Right lobe of liver (tissue), 6 donors: ENCODE measurements around the gene CD9. TPM values are rescaled to one million over a fixed set of nuclear protein-coding genes. Genes with fewer than 3 reads are reported as not detected.

Experiments
- ATAC-seq, 4 donors: fragments of 200-7000 bp; cut with Tn5 transposase; one replicate each; pipeline ENCODE4 v1.9.1; 2020; ENCODE audit warnings: mild to moderate bottlenecking in 4 of 4, moderate library complexity in 4 of 4
- DNase-seq, 3 donors: peaks; one replicate each; pipeline ENCODE4 v3.0.0-alpha.2; 2020
- H3K27ac ChIP-seq, 3 donors: fragments of 200-600 bp; one replicate each; pipeline ENCODE4 v1.8.0; 2022
- H3K27me3 ChIP-seq, 2 donors: fragments of 200-600 bp; one replicate each; pipeline ENCODE4 v1.8.0; 2022
- H3K36me3 ChIP-seq, 4 donors: fragments of 200-600 bp; sonication (generic) in 1 of 4; one replicate each; pipeline versions ENCODE4 v1.5.1 to v1.8.0; 2017 to 2022; ENCODE audit warnings: control low read depth in 1 of 4
- H3K4me1 ChIP-seq, 4 donors: fragments of 200-600 bp; sonication (generic) in 1 of 4; one replicate each; pipeline versions ENCODE4 v1.5.1 to v1.8.0; 2017 to 2022; ENCODE audit warnings: control low read depth in 1 of 4
- H3K4me3 ChIP-seq, 3 donors: fragments of 200-600 bp; one replicate each; pipeline ENCODE4 v1.8.0; 2022
- H3K9me3 ChIP-seq, 4 donors: fragments of 200-600 bp; sonication (generic) in 1 of 4; one replicate each; pipeline versions ENCODE4 v1.5.1 to v1.8.0; 2017 to 2022; ENCODE audit warnings: control low read depth in 1 of 4
- CTCF ChIP-seq, 4 donors: fragments of 200-600 bp in 3 of 4; fragments of 450-650 bp in 1 of 4; IDR thresholded peaks; one replicate each; pipeline versions ENCODE4 v1.5.1 to v1.8.0; 2016 to 2022; ENCODE audit warnings: antibody characterized with exemption in 4 of 4, mild to moderate bottlenecking in 2 of 4
- POLR2A ChIP-seq: fragments of 450-650 bp; IDR thresholded peaks from one replicate; pipeline ENCODE4 v1.6.1; 2017; ENCODE audit warnings: antibody characterized with exemption, mild to moderate bottlenecking
- WGBS: methylation state at CpG from one replicate; pipeline ENCODE4 v1.1.6; 2018; ENCODE audit warnings: low coverage, low lambda C conversion rate; ENCODE audit not compliant: insufficient coverage; ENCODE audit errors: missing lambda C conversion rate; 5-methylcytosine and 5-hydroxymethylcytosine counted together
- intact Hi-C, 2 donors: fragments of 100-400 bp; cut with DNase I; formaldehyde crosslinking; loops; one replicate each; pipeline versions ENCODE4 v1.11.2 to v1.14.1; 2022
- total RNA-seq, 6 experiments: library from RNA; depleted of rRNA in 2 of 6; stranded (reverse); fragments of >200 nt in 2 of 6; fragmentation: NEBNext Ultra II Directional in 3 of 6; extraction: Animal tissue kit (Norgen Biotek cat#: 25700) in 3 of 6; gene quantifications; one replicate each; pipeline versions ENCODE4 v1.1.0 to v1.2.4, GENCODE V29; 2016 to 2023
- donor health status: DM: no; HTN: yes; CAD: no.
- donor health status: DM: no; HTN: no; CAD: no.
- donor health status: DM: no; HTN: no; CAD: no.
- donor health status: DM: no; HTN: yes; CAD: no.
- donor health status: DM: no; HTN: yes; CAD: no.

Gene CD9
- total RNA-seq, 6 experiments from 2014 or later, result 17.2 to 65.7 (median 34.2) TPM

GRCh38 chr12:6215932-6216494 lies 15.8 kb downstream of the CD9 start:
- Histone ChIP-seq H3K9me3 (no peaks in the 10 kb centered on the region), H3K27ac (no peak overlapping the region), H3K4me1 (no peaks in the 10 kb centered on the region), H3K4me3 (no peak overlapping the region), H3K36me3 (no peaks in the 10 kb centered on the region), H3K27me3 (no peaks in the 10 kb centered on the region)
- DNase-seq (no peak), ATAC-seq (peak in 2 of 4 donors; percentile 34 to 53)
- intact Hi-C loops, result no loop called here
- TF ChIP-seq CTCF (IDR thresholded peaks at IDR 0.05), result no peak
- no peak for TF ChIP-seq POLR2A
- WGBS, result no CpG with 5 or more reads among the region's 5 CpGs

- WGBS, result 90% methylated on average over 6 of the region's 7 CpGs
- Histone ChIP-seq H3K27me3 (no peaks in the 10 kb centered on the region), H3K27ac (no peak overlapping the region), H3K9me3 (no peaks in the 10 kb centered on the region), H3K36me3 (no peaks in the 10 kb centered on the region), H3K4me1 (no peaks in the 10 kb centered on the region), H3K4me3 (no peak overlapping the region)
- DNase-seq (no peak), ATAC-seq (no peak)
- intact Hi-C loops, result no loop called here
- no peak for TF ChIP-seq CTCF (IDR thresholded peaks at IDR 0.05)
- no peak for TF ChIP-seq POLR2A
These were observed 16.4 kb downstream of the CD9 start for GRCh38 chr12:6216581-6216980.

- DNase-seq (no peak), ATAC-seq (no peak)
- H3K4me1 ChIP-seq, result no peaks in the 10 kb centered on the region
These were observed 18.2 kb downstream of the CD9 start for GRCh38 chr12:6218347-6218925.

DNA sequence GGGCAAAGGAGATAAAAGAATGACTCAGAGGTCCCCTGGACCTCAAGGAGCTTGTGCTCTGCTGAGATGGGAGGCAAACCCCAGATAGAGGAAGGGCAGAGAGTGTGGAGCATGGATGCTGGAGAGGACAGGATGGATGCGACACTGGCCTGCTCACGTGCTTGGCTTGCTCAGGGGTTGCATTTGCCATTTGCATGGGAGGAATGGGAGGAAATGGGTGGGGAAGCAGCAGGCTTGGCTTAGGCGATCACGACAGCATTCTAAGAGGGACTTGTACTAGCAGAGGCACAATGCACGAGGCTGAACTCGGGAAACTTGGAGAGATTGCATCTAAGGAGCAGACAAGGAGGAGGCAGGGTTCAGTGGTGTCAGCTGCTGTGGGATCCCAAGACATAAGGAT lies 19.8 kb downstream of the CD9 start:
- TF ChIP-seq POLR2A (no peak), CTCF (IDR thresholded peaks at IDR 0.05) (no peak)
- intact Hi-C loops, result no loop called here
- H3K9me3 ChIP-seq, result no peaks in the 10 kb centered on the region
- H3K4me1 ChIP-seq, result peaks cover 0 to under 1% (median 0%) of the 10 kb centered on the region in 4 donors
- no peaks in the 10 kb centered on the region for H3K36me3 ChIP-seq
- H3K27ac ChIP-seq, result no peak overlapping the region
- no peak overlapping the region for H3K4me3 ChIP-seq
- ATAC-seq (no peak), DNase-seq (no peak)
- H3K27me3 ChIP-seq, result no peaks in the 10 kb centered on the region
- 78% methylated on average over 5 of the region's 6 CpGs for WGBS

More at GRCh38 chr12:6218347-6218925, 18.2 kb downstream of the CD9 start:
- no peaks in the 10 kb centered on the region for H3K27me3 ChIP-seq
- TF ChIP-seq POLR2A (no peak), CTCF (IDR thresholded peaks at IDR 0.05) (no peak)
- no peaks in the 10 kb centered on the region for H3K36me3 ChIP-seq
- H3K27ac ChIP-seq, result no peak overlapping the region
- no peak overlapping the region for H3K4me3 ChIP-seq
- WGBS, result 68% methylated on average over 5 of the region's 6 CpGs
- intact Hi-C loops, result no loop called here
- no peaks in the 10 kb centered on the region for H3K9me3 ChIP-seq
